ENCODE results near the gene ARFRP1. TPM values are rescaled to one million over a fixed set of nuclear protein-coding genes. Genes with fewer than 3 reads are reported as not detected.

Gene ARFRP1
- total RNA-seq, 6 experiments from 2014 or later = 16.0 to 22.2 (median 20.2) TPM

DNA sequence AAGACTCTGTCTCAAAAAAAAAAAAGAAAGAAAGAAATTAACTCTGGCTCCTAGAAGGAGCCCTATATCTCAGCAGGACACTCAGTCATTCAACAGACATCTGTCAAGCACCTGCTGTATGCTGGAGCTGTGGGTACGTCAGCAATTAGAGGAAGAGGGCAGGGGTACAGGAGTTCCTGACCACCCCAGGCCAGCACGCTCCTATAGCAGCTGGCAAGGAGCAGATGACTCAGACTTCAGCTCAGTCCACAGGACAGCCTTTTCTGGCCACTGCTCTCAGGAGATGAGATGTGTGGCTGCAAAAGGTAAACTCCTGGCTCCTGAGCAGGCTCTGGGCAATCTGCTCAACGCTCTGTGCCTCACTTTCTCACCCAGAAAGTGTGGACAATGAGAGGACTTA, 51.3 kb downstream of the ARFRP1 start:
- peaks cover 0 to 2% (median under 1%) of the 10 kb centered on the region in 4 donors for H3K36me3 ChIP-seq
- ATAC-seq = no peak
- TF ChIP-seq POLR2A (IDR thresholded peaks at IDR 0.05) (no peak), CTCF (IDR thresholded peaks at IDR 0.05) (no peak)
- intact Hi-C loops (cut with DNase I) = no loop called here
- no peak for DNase-seq
- 83% methylated on average over 1 of the region's 3 CpGs for WGBS (ENCODE audit: insufficient coverage, low coverage, low lambda C conversion rate, missing lambda C conversion rate)
- H3K4me1 ChIP-seq = peaks cover 0 to 24% (median 11%) of the 10 kb centered on the region in 4 donors
- H3K27me3 ChIP-seq = peaks cover 0 to 14% of the 10 kb centered on the region in 2 donors
- H3K4me3 ChIP-seq = no peak overlapping the region
- H3K9me3 ChIP-seq = no peaks in the 10 kb centered on the region
- H3K27ac ChIP-seq = no peak overlapping the region

DNA sequence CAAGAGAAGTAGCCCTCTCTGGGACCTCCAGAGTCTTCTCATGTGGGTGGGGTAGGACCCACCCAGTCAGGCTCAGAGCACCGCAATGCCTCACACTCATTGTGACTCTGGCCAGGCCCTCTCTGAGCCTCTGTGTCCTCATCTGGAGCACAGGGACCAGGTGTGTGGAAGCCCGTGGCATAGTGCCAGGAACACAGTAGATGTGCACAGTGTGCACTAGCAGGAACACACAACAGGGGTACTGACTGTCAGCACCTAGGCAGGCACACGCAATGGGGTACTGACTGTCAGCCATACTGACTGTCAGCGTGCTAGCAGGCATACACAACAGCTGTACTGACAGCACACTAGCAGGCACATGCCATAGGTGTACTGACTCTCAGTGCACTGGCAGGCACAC, 52.5 kb downstream of the ARFRP1 start:
- no peak for ATAC-seq
- intact Hi-C loops (cut with DNase I) = no loop called here
- no peaks in the 10 kb centered on the region for H3K36me3 ChIP-seq
- H3K27ac ChIP-seq = no peak overlapping the region
- TF ChIP-seq POLR2A (IDR thresholded peaks at IDR 0.05) (no peak), CTCF (IDR thresholded peaks at IDR 0.05) (no peak)
- H3K27me3 ChIP-seq = peaks cover 0 to 14% of the 10 kb centered on the region in 2 donors
- WGBS (ENCODE audit: insufficient coverage, low coverage, low lambda C conversion rate, missing lambda C conversion rate) = 63% methylated on average over 2 of the region's 4 CpGs
- peaks cover 0 to 24% (median 11%) of the 10 kb centered on the region in 4 donors for H3K4me1 ChIP-seq
- H3K9me3 ChIP-seq = no peaks in the 10 kb centered on the region
- DNase-seq = no peak
- H3K4me3 ChIP-seq = no peak overlapping the region

- Histone ChIP-seq H3K36me3 (no peaks in the 10 kb centered on the region), H3K4me3 (no peak overlapping the region), H3K9me3 (no peaks in the 10 kb centered on the region), H3K27ac (no peak overlapping the region), H3K4me1 (peaks cover 0 to 18% (median 9%) of the 10 kb centered on the region in 4 donors), H3K27me3 (peaks cover 0 to 14% of the 10 kb centered on the region in 2 donors)
- ATAC-seq = no peak
- DNase-seq = no peak
- WGBS (ENCODE audit: insufficient coverage, low coverage, low lambda C conversion rate, missing lambda C conversion rate) = 24% methylated on average over 3 of the region's 15 CpGs
- TF ChIP-seq CTCF (IDR thresholded peaks at IDR 0.05) (no peak), POLR2A (IDR thresholded peaks at IDR 0.05) (no peak)
- intact Hi-C loops (cut with DNase I) = no loop called here
Measured at GRCh38 chr20:63653974-63654668, 53.7 kb downstream of the ARFRP1 start.

DNA sequence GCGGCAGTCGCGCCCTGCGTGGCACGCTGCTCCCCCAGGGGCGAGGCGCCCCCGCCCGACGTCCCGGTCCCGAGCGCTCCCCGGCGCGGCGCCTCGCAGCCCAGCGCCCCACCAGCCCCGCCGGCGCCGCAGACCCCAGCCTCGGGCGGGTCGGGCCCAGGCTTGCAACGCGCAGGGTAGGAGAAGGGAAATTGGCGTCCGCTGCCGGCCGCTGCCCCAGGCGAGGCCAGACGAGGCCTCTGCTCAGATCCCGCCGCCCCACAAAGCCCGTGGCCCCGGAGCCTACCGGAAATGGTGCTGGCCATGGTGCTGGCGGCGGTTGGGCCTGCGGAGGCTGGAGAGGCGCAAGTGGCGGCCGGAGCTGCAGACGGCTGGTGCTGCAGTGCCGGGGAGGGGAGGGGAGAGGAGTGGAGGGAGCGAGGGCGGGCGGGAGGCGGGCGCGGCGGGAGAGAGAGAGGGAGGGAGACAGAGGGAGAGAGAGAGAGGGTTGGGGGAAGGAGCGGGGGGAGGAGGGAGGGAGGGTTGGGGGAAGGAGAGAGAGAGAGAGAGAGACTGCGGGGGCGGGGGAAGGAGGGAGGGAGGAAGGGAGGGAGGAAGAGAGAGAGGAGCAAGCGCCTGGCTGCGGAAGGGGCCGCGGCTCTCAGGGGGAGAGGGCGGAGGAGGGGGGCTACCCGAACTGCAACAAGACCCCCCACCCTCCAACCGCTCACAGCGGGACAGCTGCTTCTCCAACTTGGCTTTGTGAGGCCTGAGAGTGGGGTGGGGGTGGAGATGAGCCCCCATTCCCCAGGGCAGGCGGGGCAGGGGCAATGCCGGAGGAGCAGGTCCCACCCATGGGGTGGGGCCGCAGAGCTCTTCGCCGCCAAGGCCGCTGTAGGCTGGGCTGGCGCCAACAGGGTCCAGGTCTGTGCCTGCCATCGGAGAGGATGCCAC, 54.5 kb downstream of the ARFRP1 start, which contains the start of gene STMN3:
STMN3 (minus strand) TSS at position 384 of the 933 bp plus-strand sequence; CDS start at position 305, 79 bp downstream.
- no peaks in the 10 kb centered on the region for H3K9me3 ChIP-seq
- peak; percentile 49 to 66 (median 55) for ATAC-seq
- WGBS (ENCODE audit: insufficient coverage, low coverage, low lambda C conversion rate, missing lambda C conversion rate) = 2% methylated on average over 27 of the region's 73 CpGs
- intact Hi-C loops (cut with DNase I) = no loop called here
- peak; percentile 73 to 80 (median 76) for DNase-seq
- H3K27me3 ChIP-seq = peaks cover 0 to 14% of the 10 kb centered on the region in 2 donors
- no peak within 1 kb of the TSS for H3K27ac ChIP-seq
- no peak for TF ChIP-seq POLR2A (IDR thresholded peaks at IDR 0.05)
- TF ChIP-seq CTCF (IDR thresholded peaks at IDR 0.05) = no peak
- peaks cover 0 to 15% (median 7%) of the 10 kb centered on the region in 4 donors for H3K4me1 ChIP-seq
- H3K36me3 ChIP-seq = no peaks in the 10 kb centered on the region
- peak within 1 kb of the TSS; percentile 11 to 43 (median 12) for H3K4me3 ChIP-seq

All from right lobe of liver (tissue), 6 donors.